GM23248 (cell line): ENCODE measurements around the gene ANKRD11. TPM values are rescaled to one million over a fixed set of nuclear protein-coding genes. Genes with fewer than 3 reads are reported as not detected.
"Not testable (repeated sequence)": the region's sequence is repeated elsewhere in the genome, so short reads cannot be mapped to it uniquely, and the experiment has no call there.

ENCODE experiments used
- DNase-seq: peaks from one replicate; pipeline ENCODE4 v3.0.0-alpha.2; 2015
- H2AFZ ChIP-seq: fragments of 200-600 bp; sonication (generic); 2 replicates; pipeline ENCODE4 v1.6.1; 2016; ENCODE audit warnings: antibody characterized with exemption
- H3F3A ChIP-seq: fragments of 200-600 bp; sonication (generic); 2 replicates; pipeline ENCODE4 v1.6.1; 2016; ENCODE audit warnings: mild to moderate bottlenecking, antibody characterized with exemption, mixed run types; ENCODE audit not compliant: insufficient read depth
- H3K27ac ChIP-seq: fragments of 200-600 bp; sonication (generic); 2 replicates; pipeline ENCODE4 v1.5.1; 2016; ENCODE audit warnings: mild to moderate bottlenecking
- H3K27me3 ChIP-seq: fragments of 200-600 bp; sonication (generic); replicated peaks from 2 replicates; pipeline ENCODE4 v1.6.1; 2016; ENCODE audit warnings: mild to moderate bottlenecking; ENCODE audit not compliant: insufficient read depth
- H3K36me3 ChIP-seq: fragments of 200-600 bp; sonication (generic); 2 replicates; pipeline ENCODE4 v1.6.1; 2016; ENCODE audit warnings: low read depth, mild to moderate bottlenecking
- H3K4me1 ChIP-seq: fragments of 200-600 bp; sonication (generic); 2 replicates; pipeline ENCODE4 v1.6.1; 2016; ENCODE audit warnings: mild to moderate bottlenecking; ENCODE audit not compliant: insufficient read depth
- H3K4me2 ChIP-seq: fragments of 200-600 bp; sonication (generic); one replicate; pipeline ENCODE4 v1.6.1; 2016; ENCODE audit warnings: mild to moderate bottlenecking; ENCODE audit not compliant: unreplicated experiment
- H3K4me3 ChIP-seq: fragments of 200-600 bp; sonication (generic); 2 replicates; pipeline ENCODE4 v1.5.1; 2016; ENCODE audit warnings: mild to moderate bottlenecking
- H3K79me2 ChIP-seq: fragments of 200-600 bp; sonication (generic); 2 replicates; pipeline ENCODE4 v1.6.1; 2016; ENCODE audit warnings: mild to moderate bottlenecking; ENCODE audit not compliant: insufficient read depth
- H3K9ac ChIP-seq: fragments of 200-600 bp; sonication (generic); 2 replicates; pipeline ENCODE4 v1.6.1; 2016; ENCODE audit warnings: mild to moderate bottlenecking
- H3K9me2 ChIP-seq: fragments of 200-600 bp; sonication (generic); 2 replicates; pipeline ENCODE4 v1.6.1; 2016; ENCODE audit warnings: mixed run types, mild to moderate bottlenecking, moderate library complexity; ENCODE audit not compliant: insufficient read depth
- H3K9me3 ChIP-seq: fragments of 200-600 bp; sonication (generic); one replicate; pipeline ENCODE4 v1.6.1; 2017; ENCODE audit warnings: low read depth
- H4K20me1 ChIP-seq: fragments of 200-600 bp; sonication (generic); 2 replicates; pipeline ENCODE4 v1.6.0; 2016; ENCODE audit not compliant: insufficient read depth
- EZH2 ChIP-seq: fragments of 200-600 bp; sonication (generic); IDR thresholded peaks from 2 replicates; pipeline ENCODE4 v1.6.1; 2018; ENCODE audit warnings: antibody characterized with exemption, mild to moderate bottlenecking; ENCODE audit not compliant: insufficient read depth, poor library complexity, severe bottlenecking
- EZH2phosphoT487 ChIP-seq: fragments of 200-600 bp; sonication (generic); IDR thresholded peaks from 2 replicates; pipeline ENCODE4 v1.6.1; 2018; ENCODE audit warnings: antibody characterized with exemption, moderate library complexity, mild to moderate bottlenecking, low read depth; ENCODE audit not compliant: insufficient read depth
- WGBS, 2 experiments: methylation state at CpG; one replicate each; pipeline ENCODE4 v1.1.6; 2015 to 2017; ENCODE audit warnings: low lambda C conversion rate in 2 of 2, low coverage in 1 of 2; ENCODE audit errors: missing lambda C conversion rate in 2 of 2; 5-methylcytosine and 5-hydroxymethylcytosine counted together
- in situ Hi-C: fragments of 300-500 bp; cut with MboI; formaldehyde crosslinking; loops from 2 replicates; pipeline ENCODE4 v1.15.0; 2020
- polyA plus RNA-seq: library from polyadenylated mRNA; unstranded; fragments of >200 nt; fragmentation: Nextera tagmentation; extraction: Ambion mirVana; gene quantifications from 2 replicates; pipeline ENCODE4 v1.2.1, GENCODE V29; 2016
- total RNA-seq: library from RNA; depleted of rRNA; stranded (reverse); fragments of >200 nt; shearing (Covaris generic); gene quantifications from 2 replicates; pipeline ENCODE4 v1.2.3, GENCODE V29; 2014

Gene ANKRD11
- total and polyA plus RNA-seq, 2 experiments from 2014 or later: 39.3 to 84.7 TPM

GRCh38 chr16:89455692-89456091, 34.7 kb downstream of the ANKRD11 start:
- Histone ChIP-seq H3K27ac (no peak overlapping the region), H3K4me3 (no peak overlapping the region), H2AFZ (no peak overlapping the region), H4K20me1 (peaks cover 37% of the 10 kb centered on the region; the same call in 1 of the 2 replicates), H3K9me2 (no peaks in the 10 kb centered on the region), H3K9me3 (no peaks in the 10 kb centered on the region), H3K36me3 (no peaks in the 10 kb centered on the region), H3K9ac (no peak overlapping the region), H3K4me1 (peaks cover 18% of the 10 kb centered on the region), H3K27me3 (no peaks in the 10 kb centered on the region), H3K79me2 (peaks cover 100% of the 10 kb centered on the region), H3F3A (peaks cover 10% of the 10 kb centered on the region; the same call in 1 of the 2 replicates), H3K4me2 (no peak overlapping the region)
- no peak for DNase-seq
- no peak for TF ChIP-seq EZH2
- TF ChIP-seq EZH2phosphoT487: no peak
- in situ Hi-C loops: no loop called here
- WGBS, 2 experiments: 100% methylated on average over 2 of the region's 2 CpGs

GRCh38 chr16:89455178-89455577, 35.2 kb downstream of the ANKRD11 start:
- Histone ChIP-seq H3F3A (peaks cover 10% of the 10 kb centered on the region; the same call in 1 of the 2 replicates), H3K9me3 (no peaks in the 10 kb centered on the region), H3K27me3 (no peaks in the 10 kb centered on the region), H3K4me3 (no peak overlapping the region), H3K27ac (no peak overlapping the region), H3K4me1 (peaks cover 18% of the 10 kb centered on the region), H3K79me2 (peaks cover 100% of the 10 kb centered on the region), H2AFZ (no peak overlapping the region), H3K9me2 (no peaks in the 10 kb centered on the region), H3K4me2 (no peak overlapping the region), H3K36me3 (no peaks in the 10 kb centered on the region), H3K9ac (no peak overlapping the region), H4K20me1 (peaks cover 42% of the 10 kb centered on the region)
- no peak for DNase-seq
- in situ Hi-C loops: no loop called here
- 96 to 100% methylated on average over 2 of the region's 2 CpGs for WGBS, 2 experiments
- no peak for TF ChIP-seq EZH2phosphoT487
- no peak for TF ChIP-seq EZH2

- H3K9me3 ChIP-seq, DNase-seq, H2AFZ ChIP-seq, H3K4me3 ChIP-seq, H3K27me3 ChIP-seq, H3K36me3 ChIP-seq, H3K9me2 ChIP-seq, H3F3A ChIP-seq, H3K27ac ChIP-seq, H3K9ac ChIP-seq, H3K4me2 ChIP-seq, in situ Hi-C loops: not testable (repeated sequence)
- WGBS, 2 experiments: 94 to 98% methylated on average over 2 to 3 of the region's 3 CpGs
- Histone ChIP-seq H3K79me2 (peaks cover 100% of the 10 kb centered on the region), H3K4me1 (peaks cover 25% of the 10 kb centered on the region), H4K20me1 (peaks cover 47% of the 10 kb centered on the region)
Observed at GRCh38 chr16:89454378-89455125, 35.8 kb downstream of the ANKRD11 start.

- Histone ChIP-seq H3K27ac (no peak overlapping the region; the same call in 1 of the 2 replicates), H3K4me2 (no peak overlapping the region), H3F3A (peaks cover 4% of the 10 kb centered on the region; the same call in 1 of the 2 replicates), H2AFZ (no peak overlapping the region), H3K9ac (no peak overlapping the region), H3K4me3 (no peak overlapping the region), H3K9me3 (no peaks in the 10 kb centered on the region), H3K27me3 (no peaks in the 10 kb centered on the region), H3K4me1 (peaks cover 32% of the 10 kb centered on the region), H4K20me1 (peaks cover 55% of the 10 kb centered on the region), H3K36me3 (no peaks in the 10 kb centered on the region), H3K79me2 (peaks cover 100% of the 10 kb centered on the region), H3K9me2 (no peaks in the 10 kb centered on the region)
- WGBS, 2 experiments: 62 to 65% methylated on average over 13 of the region's 13 CpGs
- in situ Hi-C loops: no loop called here
- no peak for TF ChIP-seq EZH2
- no peak for TF ChIP-seq EZH2phosphoT487
- DNase-seq: peak; percentile 46
Observed at GRCh38 chr16:89453501-89454321, 36.6 kb downstream of the ANKRD11 start.
